ENCODE results near the gene NOL6. TPM values are rescaled to one million over a fixed set of nuclear protein-coding genes. Genes with fewer than 3 reads are reported as not detected.

Gene NOL6
- total RNA-seq, 4 donors from 2014 or later: 25.7 to 37.2 (median 27.9) TPM

GRCh38 chr9:33452828-33453271, 20.9 kb downstream of the NOL6 start:
- Histone ChIP-seq H3K4me1 (peaks cover 0 to 4% (median 3%) of the 10 kb centered on the region in 4 donors), H3K27me3 (peaks cover 0 to 4% of the 10 kb centered on the region in 2 donors), H3K27ac (no peak overlapping the region), H3K9me3 (no peaks in the 10 kb centered on the region), H3K36me3 (no peaks in the 10 kb centered on the region), H3K4me3 (no peak overlapping the region)
- 9 to 22% methylated on average over 7 of the region's 7 CpGs for WGBS, 2 donors
- TF ChIP-seq CTCF (IDR thresholded peaks at IDR 0.05) (peak; percentile 12 to 51 (median 37)), EP300 (IDR thresholded peaks at IDR 0.05) (no peak), POLR2A (IDR thresholded peaks at IDR 0.05) (no peak)
- no peak for DNase-seq (ENCODE audit: low spot score in 2 of 2)

GRCh38 chr9:33450621-33451146, 23.0 kb downstream of the NOL6 start:
- Histone ChIP-seq H3K36me3 (no peaks in the 10 kb centered on the region), H3K27ac (no peak overlapping the region), H3K4me3 (no peak overlapping the region), H3K27me3 (peaks cover 0 to 5% of the 10 kb centered on the region in 2 donors), H3K9me3 (no peaks in the 10 kb centered on the region), H3K4me1 (peaks cover 0 to 22% (median 10%) of the 10 kb centered on the region in 4 donors)
- no peak for DNase-seq (ENCODE audit: low spot score in 2 of 2)
- TF ChIP-seq POLR2A (IDR thresholded peaks at IDR 0.05) (no peak), CTCF (IDR thresholded peaks at IDR 0.05) (no peak), EP300 (IDR thresholded peaks at IDR 0.05) (no peak)
- WGBS, 2 donors: 78 to 91% methylated on average over 4 of the region's 4 CpGs

- peaks cover 0 to 22% (median 11%) of the 10 kb centered on the region in 4 donors for H3K4me1 ChIP-seq
- peaks cover 0 to 5% of the 10 kb centered on the region in 2 donors for H3K27me3 ChIP-seq
- no peak for DNase-seq (ENCODE audit: low spot score in 2 of 2)
- H3K36me3 ChIP-seq: no peaks in the 10 kb centered on the region
- H3K27ac ChIP-seq: no peak overlapping the region
- TF ChIP-seq CTCF (IDR thresholded peaks at IDR 0.05) (no peak), POLR2A (IDR thresholded peaks at IDR 0.05) (no peak), EP300 (IDR thresholded peaks at IDR 0.05) (no peak)
- no peaks in the 10 kb centered on the region for H3K9me3 ChIP-seq
- no peak overlapping the region for H3K4me3 ChIP-seq
- WGBS, 2 donors: 81 to 87% methylated on average over 5 of the region's 5 CpGs
These were observed 24.0 kb downstream of the NOL6 start for GRCh38 chr9:33449715-33450114.

GRCh38 chr9:33447799-33448553, 25.7 kb downstream of the NOL6 start:
- H3K36me3 ChIP-seq: peaks cover 0 to 6% (median 0%) of the 10 kb centered on the region in 3 donors
- peak overlapping the region; percentile 28 to 67 (median 55) for H3K4me3 ChIP-seq
- H3K27me3 ChIP-seq: peaks cover 0 to 5% of the 10 kb centered on the region in 2 donors
- no peaks in the 10 kb centered on the region for H3K9me3 ChIP-seq
- no peak for TF ChIP-seq POLR2A (IDR thresholded peaks at IDR 0.05)
- peak overlapping the region in 2 of 4 donors; percentile 44 to 75 for H3K27ac ChIP-seq
- 26 to 41% methylated on average over 14 to 20 of the region's 20 CpGs for WGBS, 2 donors
- H3K4me1 ChIP-seq: peaks cover 0 to 22% (median 11%) of the 10 kb centered on the region in 4 donors
- no peak for DNase-seq (ENCODE audit: low spot score in 2 of 2)

- H3K27ac ChIP-seq: peak within 1 kb of the TSS in 3 of 4 donors; percentile 49 to 75 (median 58)
- H3K4me1 ChIP-seq: peaks cover 0 to 22% (median 11%) of the 10 kb centered on the region in 4 donors
- TF ChIP-seq EP300 (IDR thresholded peaks at IDR 0.05): no peak
- no peak for TF ChIP-seq POLR2A (IDR thresholded peaks at IDR 0.05)
- peak in 3 of 5 experiments; percentile 31 to 54 (median 31) for TF ChIP-seq CTCF (IDR thresholded peaks at IDR 0.05)
- WGBS, 2 donors: 3 to 4% methylated on average over 21 to 29 of the region's 50 CpGs
- H3K27me3 ChIP-seq: peaks cover 0 to 5% of the 10 kb centered on the region in 2 donors
- H3K4me3 ChIP-seq: peak within 1 kb of the TSS; percentile 28 to 67 (median 55)
- no peaks in the 10 kb centered on the region for H3K9me3 ChIP-seq
- H3K36me3 ChIP-seq: peaks cover 0 to 14% (median 0%) of the 10 kb centered on the region in 3 donors
- peak; percentile 18 to 35 for DNase-seq (ENCODE audit: low spot score in 2 of 2)
These were observed 26.6 kb downstream of the NOL6 start, which contains the start of gene AQP3 for GRCh38 chr9:33446946-33447798. Gene AQP3 (minus strand): TSS chr9:33447593. CDS start chr9:33447530, 63 bp downstream.
